Omental fat pad (tissue), 4 donors: ENCODE measurements around the gene THEMIS. TPM values are rescaled to one million over a fixed set of nuclear protein-coding genes. Genes with fewer than 3 reads are reported as not detected.
"Not testable (repeated sequence)": the region's sequence is repeated elsewhere in the genome, so short reads cannot be mapped to it uniquely, and the experiment has no call there.

Experiments used
- ATAC-seq: fragments of 150-250 bp; one replicate; pipeline ENCODE4 v1.9.1; 2016; ENCODE audit warnings: mild to moderate bottlenecking, moderate library complexity; ENCODE audit not compliant: low FRiP score
- DNase-seq: peaks from one replicate; pipeline ENCODE4 v3.0.0-alpha.2; 2019; ENCODE audit warnings: low spot score
- CTCF ChIP-seq, 3 donors: fragments of 450-650 bp; IDR thresholded peaks; one replicate each; pipeline ENCODE4 v1.5.1; 2016 to 2017; ENCODE audit warnings: antibody characterized with exemption in 3 of 3, mild to moderate bottlenecking in 3 of 3, moderate library complexity in 2 of 3
- total RNA-seq, 4 donors: library from RNA; depleted of rRNA; stranded (reverse); fragments of >200 nt; gene quantifications; one replicate each; pipeline ENCODE4 v1.1.0, GENCODE V29; 2016

THEMIS gene
- total RNA-seq, 4 donors from 2014 or later = 0.56 to 1.7 (median 1.4) TPM

DNA sequence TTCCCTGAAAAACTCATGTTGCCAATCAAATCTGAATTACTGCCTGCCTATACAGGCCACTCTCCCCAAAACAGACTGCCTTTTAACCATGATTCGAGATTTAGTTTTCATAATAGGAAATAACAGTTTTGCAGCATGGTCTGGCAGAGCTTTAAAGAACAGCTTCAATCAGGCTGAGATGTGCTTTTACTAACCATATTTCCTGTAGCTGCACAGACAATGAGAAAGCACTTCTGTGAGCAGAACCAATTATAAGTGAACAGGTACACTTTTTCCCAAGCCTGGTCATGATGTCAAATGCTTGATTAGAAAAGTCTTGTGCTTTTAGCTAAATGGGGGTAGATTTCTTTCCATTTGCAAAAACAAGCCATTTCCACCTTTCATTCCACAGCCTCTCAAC lies 108.2 kb downstream of the THEMIS start:
- ATAC-seq (no peak), DNase-seq (no peak)
- no peak for TF ChIP-seq CTCF (IDR thresholded peaks at IDR 0.05)

DNA sequence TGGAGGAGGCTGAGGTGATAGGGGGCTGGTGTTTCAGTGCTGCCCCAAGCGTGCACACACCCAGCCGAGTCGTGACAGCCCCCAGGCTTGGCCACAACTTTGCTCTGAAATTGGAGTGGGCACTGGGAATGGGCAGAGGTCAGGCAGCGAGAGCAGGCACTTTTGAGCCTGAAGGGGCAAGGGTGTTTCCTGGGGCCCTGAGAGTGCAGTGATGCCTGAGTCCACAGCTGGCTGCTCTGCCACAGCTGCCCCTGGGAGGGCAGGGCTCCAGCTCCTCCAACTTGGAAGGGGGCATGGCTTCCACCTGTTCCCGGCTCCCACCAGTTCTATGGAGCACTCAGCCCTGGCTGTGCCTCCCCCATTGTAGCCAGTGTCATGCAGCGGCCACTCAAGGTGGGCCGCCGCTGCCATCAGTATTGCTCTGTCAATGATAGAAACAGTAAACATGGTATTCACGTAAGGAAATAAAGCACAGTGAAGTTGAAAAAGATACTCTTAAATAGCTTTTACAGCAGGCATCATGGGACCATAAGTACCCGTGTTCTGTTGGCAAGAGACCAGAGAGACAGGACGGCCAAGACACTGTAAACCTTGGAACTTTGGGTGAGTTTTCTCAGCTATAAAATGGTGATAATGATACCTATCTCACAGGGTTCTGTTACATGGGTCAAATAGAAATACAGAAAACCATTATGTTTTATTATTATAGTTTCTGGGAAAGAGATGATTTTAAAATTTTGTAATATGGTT lies 108.9 kb downstream of the THEMIS start:
- no peak for ATAC-seq
- TF ChIP-seq CTCF (IDR thresholded peaks at IDR 0.05) = no peak

GRCh38 chr6:127790571-127790970 lies 110.3 kb downstream of the THEMIS start:
- ATAC-seq = no peak
- no peak for TF ChIP-seq CTCF (IDR thresholded peaks at IDR 0.05)
- DNase-seq = no peak

More for the DNA sequence above, 108.9 kb downstream of the THEMIS start:
- no peak for DNase-seq

DNA sequence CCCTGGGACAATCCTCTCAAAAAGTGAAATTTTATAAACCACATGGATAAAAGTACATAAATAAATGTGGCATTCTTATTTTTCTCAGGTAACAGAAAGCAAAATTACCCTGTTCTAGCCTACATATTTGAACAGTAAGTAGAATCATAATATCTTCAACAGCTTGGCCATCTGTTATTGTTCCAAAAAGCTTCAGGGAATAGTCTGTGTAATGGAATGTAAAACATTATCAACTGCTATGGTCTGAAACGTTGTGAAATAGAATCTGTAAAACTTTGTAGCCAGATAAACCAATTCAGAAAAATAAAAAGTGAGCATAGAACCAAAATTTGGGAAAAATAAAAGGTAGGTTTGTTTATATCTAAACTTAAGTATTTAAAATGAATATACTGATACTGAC lies 114.7 kb downstream of the THEMIS start:
- TF ChIP-seq CTCF (IDR thresholded peaks at IDR 0.05) = no peak
- no peak for DNase-seq
- no peak for ATAC-seq

DNA sequence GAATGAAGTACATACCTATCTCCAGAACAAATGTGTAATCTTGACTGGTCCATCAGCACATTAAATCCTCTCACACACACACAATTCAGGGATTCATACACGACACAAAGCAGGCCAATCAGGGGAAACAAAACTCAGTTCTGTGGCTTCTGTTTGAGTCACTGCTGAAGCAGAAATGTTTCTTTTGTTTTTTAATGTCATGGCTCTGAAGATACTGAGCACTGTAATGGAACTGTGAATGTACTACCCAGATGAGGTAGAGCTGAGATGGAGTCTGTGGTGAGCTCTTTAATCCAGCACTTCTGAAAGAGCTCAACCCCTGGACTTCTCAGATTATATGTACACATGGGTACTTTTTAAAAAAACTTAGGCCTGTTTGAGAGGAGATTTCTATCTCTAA lies 116.4 kb downstream of the THEMIS start:
- ATAC-seq = no peak
- no peak for DNase-seq
- TF ChIP-seq CTCF (IDR thresholded peaks at IDR 0.05) = no peak

GRCh38 chr6:127781636-127782272 lies 119.1 kb downstream of the THEMIS start:
- not testable (repeated sequence) for DNase-seq, ATAC-seq

- ATAC-seq (no peak), DNase-seq (no peak)
- TF ChIP-seq CTCF (IDR thresholded peaks at IDR 0.05) = no peak
Observed at GRCh38 chr6:127776320-127776719, 124.5 kb downstream of the THEMIS start.
